DMS79 treated with DMSO at 0.1 percent for 48 hours (cell line): ENCODE results near the gene MEF2A.
"Not testable (repeated sequence)": the region's sequence is repeated elsewhere in the genome, so short reads cannot be mapped to it uniquely, and the experiment has no call there.

Experiments
- DNase-seq: peaks from one replicate; lab custom pipeline; 2025; lab: John Stamatoyannopoulos, UW

Gene MEF2A

DNA sequence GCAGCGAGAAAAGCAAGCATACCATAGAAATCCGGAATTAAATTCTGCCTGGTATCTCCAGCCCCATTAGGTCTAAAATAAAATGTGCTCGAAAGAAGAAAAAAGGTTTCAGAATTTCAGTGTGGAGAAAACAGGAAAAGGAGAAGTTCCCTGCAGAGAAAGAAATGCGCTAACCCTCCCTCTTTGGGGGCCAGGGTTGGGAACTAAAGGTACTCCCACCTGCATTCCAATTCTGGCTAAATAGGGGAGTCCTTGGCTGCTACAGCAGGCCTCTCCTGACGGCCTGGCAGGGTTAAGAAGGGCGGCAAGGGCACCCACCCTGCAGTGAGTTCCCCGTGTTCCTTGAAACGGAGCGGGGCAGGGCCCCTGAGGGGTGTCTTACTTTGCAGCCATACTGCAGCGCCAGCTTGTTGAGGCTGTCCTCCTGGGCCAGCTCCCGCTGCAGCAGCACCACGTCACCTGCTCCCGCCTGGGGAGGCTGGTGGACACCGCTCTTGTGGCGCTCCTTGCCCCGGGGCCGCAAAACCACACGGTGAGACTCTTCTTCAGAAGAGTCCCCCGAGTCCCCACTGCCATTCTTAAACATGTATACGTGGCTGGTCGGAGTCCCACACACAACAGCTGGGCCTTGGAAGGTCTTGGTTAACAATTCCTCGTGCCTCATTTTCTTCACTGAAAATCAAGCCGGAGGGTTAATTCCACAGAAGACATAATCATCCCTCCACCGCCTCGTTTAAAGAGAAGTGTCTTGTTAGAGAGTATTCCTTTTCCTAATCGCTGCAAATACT is 165.7 kb downstream of the MEF2A start:
- DNase-seq: no peak

DNA sequence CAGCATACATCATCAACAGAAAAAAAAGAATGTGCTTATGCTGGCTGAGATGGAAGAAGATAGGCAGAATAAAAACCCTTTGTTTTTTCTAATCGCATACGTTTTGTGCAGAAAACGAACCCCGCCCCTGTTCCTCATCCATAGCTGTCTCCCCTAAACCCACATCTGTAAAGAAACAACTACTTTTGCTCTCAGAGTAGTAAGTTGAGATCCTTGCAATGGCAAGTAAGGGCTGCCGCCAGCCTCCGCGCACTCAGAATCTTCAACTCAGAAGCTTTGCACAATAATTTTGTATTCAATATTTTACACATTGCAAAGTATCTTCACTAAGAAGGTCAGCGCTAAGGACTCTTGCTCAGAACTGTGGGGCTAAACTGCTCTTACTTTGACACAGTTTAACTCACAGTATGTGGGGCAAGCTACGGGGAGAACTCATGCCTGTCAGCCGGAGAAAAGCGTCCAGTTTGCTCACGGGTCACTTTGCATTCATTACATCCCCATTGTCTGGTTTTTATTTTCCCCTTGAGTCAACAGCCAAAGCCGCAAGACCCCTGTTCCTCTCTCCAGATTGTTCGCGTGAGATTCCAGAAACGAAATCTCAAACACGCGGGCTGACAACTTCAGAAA is 166.5 kb downstream of the MEF2A start:
- no peak for DNase-seq

DNA sequence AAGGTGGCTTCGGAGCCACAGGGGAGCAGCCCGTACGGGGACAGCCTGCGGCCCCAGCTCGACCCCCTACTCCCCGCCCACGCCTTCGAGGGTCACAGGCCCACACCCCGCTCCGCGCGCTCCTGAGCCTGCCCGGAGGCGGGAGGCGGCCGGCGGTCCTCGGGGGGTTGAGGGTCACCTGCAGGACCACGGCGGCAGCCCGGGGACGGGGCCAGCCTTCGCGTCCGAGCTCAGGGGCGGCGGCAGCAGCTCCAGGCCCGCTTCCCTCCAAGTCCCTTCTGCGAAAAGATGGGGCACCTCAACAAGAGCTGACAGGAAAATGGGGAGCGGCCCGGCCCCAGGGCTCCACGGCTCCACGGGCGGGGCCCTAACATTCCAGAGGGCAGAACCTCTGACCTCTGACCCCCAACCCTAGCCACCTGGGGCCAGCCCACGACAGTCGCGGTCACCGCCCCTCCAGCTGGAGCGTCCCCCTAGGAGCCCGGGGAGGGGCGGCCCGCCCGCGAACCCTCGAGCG is 167.0 kb downstream of the MEF2A start:
- no peak for DNase-seq

DNA sequence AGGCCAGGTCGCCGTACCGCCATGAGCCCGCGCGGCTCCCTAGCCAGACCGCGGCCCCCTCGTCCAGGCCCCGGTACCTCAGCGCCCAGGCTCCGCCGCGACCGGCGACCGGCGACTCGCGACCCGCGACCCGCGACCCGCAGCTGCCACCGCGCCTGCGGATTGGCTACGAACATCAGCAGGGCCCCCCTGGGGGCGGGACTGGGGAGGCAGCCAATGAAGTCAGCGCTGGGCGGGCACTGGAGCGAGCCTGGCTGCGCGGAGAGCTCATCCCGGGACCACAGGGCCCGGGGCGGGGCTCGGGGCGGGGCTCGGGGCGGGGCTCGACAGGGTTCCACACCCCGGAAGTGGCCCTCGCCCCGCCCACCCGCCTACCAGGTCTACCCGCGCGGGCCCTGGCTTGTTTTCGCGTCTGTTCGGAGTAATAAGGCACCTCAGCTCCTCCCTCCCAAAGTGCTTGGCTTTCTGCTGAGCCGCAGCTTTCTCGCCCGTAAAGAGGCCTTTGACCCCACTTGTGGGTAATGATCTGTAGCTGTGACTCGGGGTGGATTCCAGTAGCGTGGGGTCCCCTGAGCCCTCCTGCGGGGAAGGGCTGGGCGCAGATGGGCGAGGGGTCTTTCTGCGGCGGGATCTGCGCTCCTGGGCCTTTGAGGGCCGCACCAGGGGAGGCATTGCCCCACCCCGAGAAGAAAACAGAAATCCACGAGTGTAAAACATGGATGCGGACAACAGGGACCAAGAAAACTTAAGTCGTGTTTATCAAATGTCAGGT is 167.7 kb downstream of the MEF2A start, which contains the start of gene LYSMD4:
LYSMD4 (minus strand) TSS at position 170 of the 772 bp plus-strand sequence. CDS start 1,438 bp downstream, outside the sequence.
- DNase-seq: peak; percentile 60

GRCh38 chr15:99734040-99734291 is 168.2 kb downstream of the MEF2A start:
- not testable (repeated sequence) for DNase-seq

DNA sequence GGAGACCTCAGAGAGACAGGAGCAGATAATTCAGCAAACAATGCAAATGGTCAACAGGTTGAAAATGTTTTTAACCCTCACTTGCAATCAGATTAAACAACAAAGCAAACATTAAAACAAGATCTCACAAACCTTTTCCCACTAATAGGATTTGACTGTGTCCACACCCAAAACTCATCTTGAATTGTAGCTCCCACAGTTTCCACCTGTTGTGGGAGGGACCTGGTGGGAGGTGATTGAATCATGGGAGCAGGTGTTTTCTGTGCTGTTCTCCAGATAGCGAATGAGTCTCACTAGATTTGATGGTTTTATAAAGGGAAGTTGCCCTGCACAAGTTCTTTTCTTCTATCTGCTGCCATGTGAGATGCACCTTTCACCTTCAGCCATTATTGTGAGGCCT is 168.8 kb downstream of the MEF2A start:
- DNase-seq: no peak

GRCh38 chr15:99735868-99736267 is 170.1 kb downstream of the MEF2A start:
- DNase-seq: no peak

DNA sequence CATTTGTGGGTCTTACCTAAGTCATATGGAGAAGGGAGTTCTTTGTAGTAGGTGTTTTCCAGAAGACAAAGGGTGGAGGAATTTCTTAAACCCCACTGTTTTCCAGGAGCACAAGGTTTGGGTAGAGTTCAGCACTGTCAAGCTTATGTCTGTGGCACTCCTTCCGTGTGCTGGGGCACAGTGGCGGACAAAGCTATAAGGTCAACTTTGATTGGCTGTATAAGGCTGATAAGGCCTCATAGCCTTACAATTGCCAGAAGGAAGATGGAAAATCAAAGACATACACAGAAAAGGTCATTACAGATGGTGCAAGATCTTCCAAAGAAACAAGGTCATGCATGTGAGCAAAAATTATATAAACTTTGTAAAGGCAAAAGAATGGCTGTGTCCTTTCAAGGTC is 170.9 kb downstream of the MEF2A start:
- DNase-seq: no peak

GRCh38 chr15:99738021-99738847 is 172.4 kb downstream of the MEF2A start:
- DNase-seq: no peak

DNA sequence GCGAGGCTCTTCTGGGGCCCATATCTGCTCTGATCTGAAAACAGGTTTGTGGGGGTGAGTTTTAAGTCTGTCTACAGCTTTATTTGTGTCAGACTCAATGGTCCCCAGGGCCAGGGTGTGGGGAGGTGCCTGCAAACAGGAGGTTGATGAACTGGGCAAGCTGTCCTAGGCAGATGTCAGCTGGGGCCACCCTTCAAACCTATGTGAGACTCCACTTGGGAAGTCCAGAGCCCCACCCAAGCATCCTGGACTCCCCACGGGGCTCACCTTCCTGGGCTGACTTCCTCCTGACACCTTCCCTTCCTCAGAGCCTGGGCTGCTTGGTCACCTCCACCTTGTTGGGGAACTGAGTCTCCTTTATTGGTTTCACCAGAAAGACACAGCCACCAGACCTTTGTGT is 176.1 kb downstream of the MEF2A start:
- no peak for DNase-seq

- DNase-seq: no peak
These were observed 178.4 kb downstream of the MEF2A start for GRCh38 chr15:99744142-99744541.

GRCh38 chr15:99745370-99746086 is 179.7 kb downstream of the MEF2A start:
- no peak for DNase-seq

- no peak for DNase-seq
These were observed 183.6 kb downstream of the MEF2A start for GRCh38 chr15:99749386-99749785.

DNA sequence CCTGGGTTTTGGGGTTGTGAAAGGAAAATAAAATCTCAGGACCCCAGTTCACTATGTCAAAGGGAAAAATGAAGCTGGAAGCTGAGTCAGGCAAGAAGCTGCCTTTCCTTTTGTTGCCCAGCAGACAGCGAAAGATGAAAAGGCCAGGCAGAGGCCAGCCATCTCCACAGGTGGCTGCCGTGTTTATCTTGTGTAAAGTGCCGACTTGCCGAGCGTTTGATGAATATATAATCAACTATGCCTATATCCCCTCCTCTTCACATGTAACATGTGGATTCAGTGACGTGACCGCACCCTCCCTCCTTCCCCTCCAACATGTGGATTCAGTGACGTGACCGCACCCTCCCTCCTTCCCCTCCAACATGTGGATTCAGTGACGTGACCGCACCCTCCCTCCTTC is 184.5 kb downstream of the MEF2A start:
- DNase-seq: not testable (repeated sequence)

DNA sequence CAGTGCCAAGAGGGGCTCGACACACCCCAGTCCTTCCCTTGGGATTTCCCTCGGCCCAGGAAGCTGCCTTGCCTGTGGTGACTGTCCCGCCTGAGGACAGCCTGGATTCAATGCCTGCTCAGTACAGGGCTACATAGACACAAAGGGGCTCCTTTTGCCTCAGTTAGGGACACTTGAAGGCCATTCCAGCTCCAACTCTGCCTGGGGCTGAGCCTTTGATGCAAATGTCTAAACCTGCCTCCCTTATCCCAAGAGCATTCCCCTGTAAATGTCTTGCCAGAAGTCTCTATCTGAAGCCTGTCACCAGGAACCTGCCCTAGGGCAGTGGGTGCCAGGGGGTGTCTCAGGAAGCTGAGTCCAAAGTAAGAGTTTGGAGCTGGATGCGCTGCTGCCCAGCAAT is 186.8 kb downstream of the MEF2A start:
- no peak for DNase-seq

DNA sequence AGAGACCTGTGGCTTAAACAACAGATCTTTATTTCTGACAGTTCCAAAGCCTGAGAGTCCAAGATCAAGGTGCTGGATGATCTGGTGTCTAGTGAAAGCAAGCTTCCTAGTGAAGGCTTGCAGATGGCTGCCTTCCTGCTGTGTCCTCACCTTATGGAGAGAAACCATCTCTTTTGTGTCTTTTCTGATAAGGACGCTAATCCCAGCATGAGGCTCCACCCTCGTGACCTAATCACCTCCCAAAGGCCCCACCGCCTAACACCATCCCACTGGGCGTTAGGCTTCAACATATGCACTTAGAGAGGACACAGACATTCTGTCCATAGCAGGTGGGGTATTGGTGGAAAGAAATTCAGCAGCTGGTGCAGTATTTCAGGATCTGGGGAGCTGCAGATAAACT is 187.3 kb downstream of the MEF2A start:
- no peak for DNase-seq

- peak; percentile 26 for DNase-seq
These were observed 190.1 kb downstream of the MEF2A start for GRCh38 chr15:99755692-99756409.

GRCh38 chr15:99762288-99762687 is 196.5 kb downstream of the MEF2A start:
- DNase-seq: no peak

DNA sequence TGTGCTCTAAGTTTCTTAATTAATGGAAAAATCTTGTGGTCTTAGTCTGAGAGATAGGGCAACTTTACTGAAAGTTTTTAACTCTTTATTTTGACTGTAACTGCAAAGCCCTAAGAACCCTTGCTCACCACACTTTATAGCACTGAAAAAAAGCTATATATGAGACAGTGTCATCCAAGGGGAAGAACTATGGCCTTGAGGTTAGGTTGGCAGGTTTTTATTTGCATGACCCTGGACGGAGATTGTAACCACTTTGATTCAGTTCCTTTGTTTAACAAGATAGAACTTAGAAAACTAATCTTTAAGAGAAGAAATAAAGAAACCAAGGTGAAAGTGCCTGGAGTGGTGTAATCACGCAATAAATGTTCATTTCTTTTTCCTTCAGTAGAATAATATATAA is 198.0 kb downstream of the MEF2A start:
- no peak for DNase-seq

- no peak for DNase-seq
These were observed 198.7 kb downstream of the MEF2A start for GRCh38 chr15:99764522-99764921.
